ENCODE measurements around the gene TOGARAM1. TPM values are rescaled to one million over a fixed set of nuclear protein-coding genes. Genes with fewer than 3 reads are reported as not detected.
A peak's percentile ranks its signal among the peaks of the same experiment; 100 is the strongest.

Gene TOGARAM1, protein sequence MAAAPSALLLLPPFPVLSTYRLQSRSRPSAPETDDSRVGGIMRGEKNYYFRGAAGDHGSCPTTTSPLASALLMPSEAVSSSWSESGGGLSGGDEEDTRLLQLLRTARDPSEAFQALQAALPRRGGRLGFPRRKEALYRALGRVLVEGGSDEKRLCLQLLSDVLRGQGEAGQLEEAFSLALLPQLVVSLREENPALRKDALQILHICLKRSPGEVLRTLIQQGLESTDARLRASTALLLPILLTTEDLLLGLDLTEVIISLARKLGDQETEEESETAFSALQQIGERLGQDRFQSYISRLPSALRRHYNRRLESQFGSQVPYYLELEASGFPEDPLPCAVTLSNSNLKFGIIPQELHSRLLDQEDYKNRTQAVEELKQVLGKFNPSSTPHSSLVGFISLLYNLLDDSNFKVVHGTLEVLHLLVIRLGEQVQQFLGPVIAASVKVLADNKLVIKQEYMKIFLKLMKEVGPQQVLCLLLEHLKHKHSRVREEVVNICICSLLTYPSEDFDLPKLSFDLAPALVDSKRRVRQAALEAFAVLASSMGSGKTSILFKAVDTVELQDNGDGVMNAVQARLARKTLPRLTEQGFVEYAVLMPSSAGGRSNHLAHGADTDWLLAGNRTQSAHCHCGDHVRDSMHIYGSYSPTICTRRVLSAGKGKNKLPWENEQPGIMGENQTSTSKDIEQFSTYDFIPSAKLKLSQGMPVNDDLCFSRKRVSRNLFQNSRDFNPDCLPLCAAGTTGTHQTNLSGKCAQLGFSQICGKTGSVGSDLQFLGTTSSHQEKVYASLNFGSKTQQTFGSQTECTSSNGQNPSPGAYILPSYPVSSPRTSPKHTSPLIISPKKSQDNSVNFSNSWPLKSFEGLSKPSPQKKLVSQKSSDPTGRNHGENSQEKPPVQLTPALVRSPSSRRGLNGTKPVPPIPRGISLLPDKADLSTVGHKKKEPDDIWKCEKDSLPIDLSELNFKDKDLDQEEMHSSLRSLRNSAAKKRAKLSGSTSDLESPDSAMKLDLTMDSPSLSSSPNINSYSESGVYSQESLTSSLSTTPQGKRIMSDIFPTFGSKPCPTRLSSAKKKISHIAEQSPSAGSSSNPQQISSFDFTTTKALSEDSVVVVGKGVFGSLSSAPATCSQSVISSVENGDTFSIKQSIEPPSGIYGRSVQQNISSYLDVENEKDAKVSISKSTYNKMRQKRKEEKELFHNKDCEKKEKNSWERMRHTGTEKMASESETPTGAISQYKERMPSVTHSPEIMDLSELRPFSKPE (N-terminal part only)
- 12.6 TPM for total RNA-seq
- long read RNA-seq, full-length matches to known transcripts, result 7 of 14 reads
- long read RNA-seq, partial matches to known transcripts, result 1 of 14 reads
- long read RNA-seq, other reads (novel, unspliced or antisense), result 6 of 14 reads

DNA sequence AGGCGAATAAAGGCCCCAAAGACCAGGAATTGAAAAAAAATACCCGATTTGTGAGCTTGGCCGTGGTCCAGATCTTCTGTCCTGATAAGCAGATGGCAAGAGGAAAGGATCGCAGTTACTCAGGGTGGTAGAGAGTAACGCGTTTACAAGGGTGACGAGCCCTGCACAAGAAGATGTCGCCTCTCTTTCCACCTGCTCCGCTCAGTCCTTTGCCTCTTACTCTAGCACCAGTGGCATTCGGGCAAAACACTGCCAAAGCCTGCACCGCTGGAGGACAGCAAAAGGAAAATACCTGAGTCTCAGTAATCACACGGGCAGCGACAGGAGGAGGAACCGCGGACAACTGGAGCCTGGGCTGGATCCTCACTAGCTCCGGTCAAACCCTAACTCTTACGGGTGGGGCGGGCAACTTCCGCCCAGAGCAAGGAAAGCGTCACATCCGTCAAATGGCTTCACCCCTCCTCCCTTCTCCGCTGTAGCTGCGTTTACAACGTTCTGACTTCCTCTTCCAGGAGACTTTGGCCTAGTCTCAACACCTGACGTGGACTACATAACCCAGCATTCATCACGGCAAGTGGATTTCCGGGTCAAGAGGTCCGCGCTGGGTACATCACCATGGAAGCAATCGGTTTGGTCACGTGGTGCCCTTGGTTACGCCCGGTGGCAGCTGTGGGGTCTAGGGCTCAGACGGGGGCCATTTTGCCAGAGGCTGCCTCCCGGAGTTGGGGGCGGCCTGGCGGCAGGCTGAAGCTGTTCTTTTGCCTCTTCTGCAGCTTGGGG lies at the start of gene TOGARAM1, which contains the start of gene KLHL28:
TOGARAM1 (plus strand) TSS at position 637 of the 780 bp plus-strand sequence. CDS start 232 bp downstream, outside the sequence.
KLHL28 (minus strand) TSS at position 394 of the 780 bp plus-strand sequence. CDS start 16,019 bp downstream, outside the sequence.
- Histone ChIP-seq H3K4me3 (peak within 1 kb of the TSS; percentile 79), H3K4me1 (peaks cover 50% of the 10 kb centered on the region), H3K9me3 (no peaks in the 10 kb centered on the region), H3K36me3 (no peaks in the 10 kb centered on the region), H3K27ac (peak within 1 kb of the TSS; percentile 95), H3K27me3 (no peaks in the 10 kb centered on the region)
- DNase-seq (peak; percentile 96), ATAC-seq (peak; percentile 98)
- no peak for TF ChIP-seq CTCF (IDR thresholded peaks at IDR 0.05)
- intact Hi-C loops (cut with DNase I), result no loop called here

GRCh38 chr14:44914849-44915248 lies 47.1 kb upstream of the TOGARAM1 start:
- intact Hi-C loops (cut with DNase I), result no loop called here
- ATAC-seq, result peak; percentile 56
- H3K9me3 ChIP-seq, result no peaks in the 10 kb centered on the region

DNA sequence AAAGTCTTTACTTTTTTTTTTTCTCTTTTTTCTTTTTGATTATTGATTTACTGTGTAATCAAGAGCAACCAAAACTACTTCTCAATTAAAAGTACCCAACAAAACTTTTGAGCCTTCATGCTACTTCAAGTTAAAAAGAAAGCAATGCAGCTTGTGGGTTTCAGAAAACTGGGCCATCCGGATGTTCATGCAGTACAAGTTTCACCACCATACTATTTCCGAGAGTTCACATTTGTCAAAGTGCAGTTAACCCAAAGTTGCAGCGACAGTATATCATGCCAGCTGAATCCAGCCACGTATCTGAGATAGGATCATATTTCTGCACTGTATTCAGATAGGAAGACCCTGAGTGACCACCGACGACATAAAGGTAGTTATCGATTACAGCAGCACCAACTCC lies 33.2 kb upstream of the TOGARAM1 start:
- Histone ChIP-seq H3K27ac (no peak overlapping the region), H3K9me3 (no peaks in the 10 kb centered on the region), H3K4me3 (no peak overlapping the region), H3K4me1 (no peaks in the 10 kb centered on the region), H3K27me3 (no peaks in the 10 kb centered on the region), H3K36me3 (peaks cover 21% of the 10 kb centered on the region)
- ATAC-seq (no peak), DNase-seq (no peak)
- TF ChIP-seq CTCF (IDR thresholded peaks at IDR 0.05), result no peak
- intact Hi-C loops (cut with DNase I), result no loop called here

More at GRCh38 chr14:44914849-44915248, 47.1 kb upstream of the TOGARAM1 start:
- Histone ChIP-seq H3K4me1 (no peaks in the 10 kb centered on the region), H3K36me3 (no peaks in the 10 kb centered on the region), H3K4me3 (no peak overlapping the region), H3K27me3 (peaks cover 11% of the 10 kb centered on the region), H3K27ac (no peak overlapping the region)
- no peak for TF ChIP-seq CTCF (IDR thresholded peaks at IDR 0.05)
- DNase-seq, result no peak

GRCh38 chr14:44935155-44935554 lies 26.8 kb upstream of the TOGARAM1 start:
- H3K36me3 ChIP-seq, result peaks cover 28% of the 10 kb centered on the region
- no peaks in the 10 kb centered on the region for H3K4me1 ChIP-seq
- no peak overlapping the region for H3K4me3 ChIP-seq
- DNase-seq (no peak), ATAC-seq (no peak)
- no peaks in the 10 kb centered on the region for H3K27me3 ChIP-seq
- intact Hi-C loops (cut with DNase I), result no loop called here
- H3K9me3 ChIP-seq, result no peaks in the 10 kb centered on the region
- TF ChIP-seq CTCF (IDR thresholded peaks at IDR 0.05), result no peak
- H3K27ac ChIP-seq, result no peak overlapping the region

All from upper lobe of right lung (tissue), 1 donor.